ENCODE data around the gene RANBP6.
"Not testable (repeated sequence)": the region's sequence is repeated elsewhere in the genome, so short reads cannot be mapped to it uniquely, and the experiment has no call there.

The RANBP6 gene

DNA sequence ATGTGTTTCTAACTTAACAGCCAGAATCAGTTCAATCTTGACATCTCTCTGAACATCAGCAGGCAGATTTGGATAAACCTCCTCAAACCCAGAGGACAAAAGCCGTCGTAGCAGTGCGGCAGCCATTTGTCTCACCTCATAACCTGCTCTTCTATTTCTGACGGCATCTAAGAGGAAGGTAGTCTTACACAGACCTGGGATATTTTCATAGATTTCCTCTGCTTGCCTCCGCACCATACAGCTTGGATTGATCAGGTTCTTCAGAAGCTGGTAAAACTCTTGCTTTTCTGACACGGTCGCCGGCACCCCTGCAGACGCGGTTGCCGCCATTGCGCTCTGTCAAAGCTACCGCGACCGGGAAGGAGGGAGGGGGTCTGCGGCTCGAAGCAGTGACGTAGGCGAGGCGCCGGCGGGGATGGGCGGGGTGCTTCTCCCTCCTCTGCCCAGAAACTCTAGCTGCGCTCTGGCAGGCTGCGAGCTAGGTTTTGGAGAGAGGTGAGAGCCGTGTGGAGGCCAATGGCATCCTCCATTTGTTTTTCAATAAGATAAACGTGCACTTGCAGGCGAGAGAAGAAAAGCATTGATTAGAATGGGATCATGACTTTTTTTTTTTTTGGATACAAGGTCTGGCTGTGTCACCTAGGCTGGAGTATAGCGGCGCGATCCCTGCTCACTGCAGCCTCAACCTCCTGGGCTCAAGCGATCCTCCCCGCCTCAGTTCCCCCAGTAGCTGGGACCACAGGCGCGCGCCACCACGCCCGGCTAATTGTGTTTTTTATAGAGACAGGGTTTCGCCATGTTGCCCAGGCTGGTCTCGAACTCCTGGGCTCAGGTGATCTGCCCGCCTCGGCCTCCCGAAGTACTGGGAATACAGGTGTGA is at the start of gene RANBP6:
Gene RANBP6 (minus strand): TSS at position 347 of the 880 bp plus-strand sequence. CDS start 17 bp downstream, at position 330.
- FAIRE-seq: no peak

DNA sequence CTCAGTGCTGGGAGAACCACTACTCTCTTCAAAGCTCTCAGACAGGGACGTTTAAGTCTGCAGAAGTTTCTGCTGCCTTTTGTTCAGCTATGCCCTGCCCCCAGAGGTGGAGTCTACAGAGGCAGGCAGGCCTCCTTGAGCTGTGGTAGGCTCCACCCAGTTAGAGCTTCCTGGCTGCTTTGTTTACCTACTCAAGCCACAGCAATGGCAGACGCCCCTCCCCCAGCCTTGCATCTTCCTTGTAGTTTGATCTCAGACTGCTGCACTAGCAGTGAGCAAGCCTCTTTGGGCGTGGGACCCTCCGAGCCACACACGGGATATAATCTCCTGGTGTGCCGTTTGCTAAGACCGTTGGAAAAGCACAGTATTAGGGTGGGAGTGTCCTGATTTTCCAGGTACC is 47.7 kb upstream of the RANBP6 start:
- FAIRE-seq: not testable (repeated sequence)

DNA sequence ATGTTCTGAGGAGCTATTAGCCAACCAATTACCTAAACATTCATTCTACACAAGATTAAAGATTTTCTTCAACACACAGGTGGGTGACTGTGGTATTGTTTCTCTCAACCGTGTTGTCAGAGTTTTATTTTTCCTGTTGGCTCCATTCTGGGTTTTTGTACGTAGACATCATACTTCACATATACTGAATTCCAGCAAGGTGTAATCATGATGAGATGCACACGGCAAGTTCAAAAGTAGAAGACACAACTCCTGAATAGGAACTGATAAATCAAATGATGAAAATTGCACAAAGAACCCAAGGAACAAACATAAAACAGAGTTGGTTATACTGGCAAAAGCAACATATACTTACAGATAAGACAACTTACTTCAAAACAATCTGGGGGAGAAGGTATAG is 40.2 kb upstream of the RANBP6 start:
- FAIRE-seq: no peak

DNA sequence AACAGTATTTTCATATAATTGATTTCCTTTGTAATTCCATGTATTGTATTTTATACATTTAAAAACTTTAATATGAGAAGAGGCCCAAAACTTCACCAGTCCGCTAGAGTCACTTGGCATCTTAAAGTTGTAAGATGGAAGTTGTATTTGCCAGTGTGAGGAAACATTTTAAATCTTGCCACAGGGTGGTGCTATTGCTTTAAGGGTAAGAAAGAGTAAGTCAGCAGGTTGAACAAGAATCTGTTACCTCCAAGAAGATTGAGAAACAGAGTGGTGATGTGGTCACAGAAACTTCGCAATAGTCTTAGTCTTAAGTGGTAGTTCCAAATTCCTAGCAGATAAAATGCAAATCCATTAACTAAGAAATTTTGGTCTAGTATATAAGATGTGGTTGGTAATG is 39.8 kb upstream of the RANBP6 start:
- peak; percentile 64 for FAIRE-seq

DNA sequence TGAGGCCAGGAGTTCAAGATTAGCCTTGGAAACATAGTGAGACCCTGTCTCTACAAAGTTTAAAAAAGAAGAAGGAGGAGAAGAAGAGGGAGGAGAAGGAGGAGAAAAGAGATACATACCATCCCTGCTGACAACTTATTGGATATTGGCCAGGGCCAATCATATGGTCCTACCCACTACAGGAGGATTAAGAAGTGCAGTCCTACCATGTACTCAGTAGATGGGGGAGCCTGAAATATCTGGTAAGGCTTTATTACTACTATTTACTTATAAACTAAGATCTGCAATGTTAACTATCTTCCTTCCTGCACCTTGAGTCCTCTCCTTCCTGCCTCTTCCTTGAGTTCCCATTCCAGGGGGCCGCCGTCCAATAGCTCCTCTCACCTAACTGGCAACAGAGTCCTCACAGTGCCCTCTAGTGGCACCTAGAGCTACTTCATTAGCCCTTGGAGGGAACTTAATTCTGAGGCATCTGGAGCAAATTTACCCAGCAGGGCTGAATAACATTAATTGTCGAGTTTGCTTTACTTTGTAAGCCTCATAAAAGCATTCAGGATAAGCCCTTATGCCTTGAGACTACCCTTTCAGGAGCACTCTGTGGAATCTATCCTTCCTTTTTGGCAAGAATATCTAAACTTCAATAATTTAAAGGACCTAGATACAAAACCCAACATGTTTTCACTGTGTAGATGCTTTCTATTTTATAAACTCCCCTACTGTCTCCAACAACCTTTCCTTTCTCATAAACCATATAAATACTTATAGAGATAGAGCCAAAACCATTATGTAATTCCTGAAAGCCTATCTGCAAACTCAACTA is 39.1 kb upstream of the RANBP6 start:
- no peak for FAIRE-seq

DNA sequence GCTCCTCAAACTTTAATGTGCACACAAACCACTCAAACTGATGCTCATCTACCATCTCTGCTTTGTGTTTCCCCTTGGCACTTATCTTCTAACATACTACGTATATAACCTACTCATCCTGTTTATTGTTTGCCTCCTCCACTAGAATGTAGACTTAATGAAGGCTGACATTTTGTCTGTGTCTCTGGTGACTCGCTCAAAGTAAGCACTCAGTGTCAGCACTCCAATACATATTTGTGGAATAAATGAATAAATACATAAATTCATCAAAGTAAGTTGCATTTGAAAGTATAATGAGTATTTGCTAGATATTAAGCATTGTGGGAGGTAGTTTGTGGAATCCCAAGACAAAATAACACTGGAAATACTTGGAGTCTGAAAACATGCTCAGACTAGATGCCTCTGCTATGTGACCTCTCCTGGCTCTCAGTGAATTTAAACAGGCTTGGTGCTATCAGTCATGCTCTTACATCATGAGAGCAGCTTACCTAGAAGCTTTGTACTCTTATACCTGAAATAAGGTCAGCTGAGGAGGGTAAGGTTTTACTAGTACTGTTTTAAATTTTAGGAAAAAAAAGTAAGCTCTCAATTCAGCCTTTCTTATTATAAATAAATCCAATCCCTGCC is 37.0 kb upstream of the RANBP6 start:
- FAIRE-seq: no peak

DNA sequence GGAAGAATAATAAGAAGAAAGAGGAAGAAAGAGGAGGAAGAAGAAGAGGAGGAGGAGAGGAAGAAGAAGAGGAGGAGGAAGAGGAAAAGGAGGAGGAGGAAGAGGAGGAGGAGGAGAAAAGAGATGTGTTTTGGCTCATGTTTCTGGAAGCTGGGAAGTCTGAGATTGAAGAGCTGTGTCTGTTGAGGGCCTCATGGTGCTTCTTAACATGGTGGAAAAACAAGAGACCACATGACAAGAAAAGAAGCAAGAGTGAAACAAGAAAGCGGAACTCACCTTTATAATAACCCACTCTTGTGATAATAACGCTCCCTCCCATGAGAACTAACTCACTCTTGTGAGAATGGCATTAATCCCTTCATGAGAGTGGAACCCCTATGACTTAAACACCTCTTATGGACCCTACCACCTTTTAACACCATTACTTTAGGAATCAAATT is 36.1 kb upstream of the RANBP6 start:
- no peak for FAIRE-seq

DNA sequence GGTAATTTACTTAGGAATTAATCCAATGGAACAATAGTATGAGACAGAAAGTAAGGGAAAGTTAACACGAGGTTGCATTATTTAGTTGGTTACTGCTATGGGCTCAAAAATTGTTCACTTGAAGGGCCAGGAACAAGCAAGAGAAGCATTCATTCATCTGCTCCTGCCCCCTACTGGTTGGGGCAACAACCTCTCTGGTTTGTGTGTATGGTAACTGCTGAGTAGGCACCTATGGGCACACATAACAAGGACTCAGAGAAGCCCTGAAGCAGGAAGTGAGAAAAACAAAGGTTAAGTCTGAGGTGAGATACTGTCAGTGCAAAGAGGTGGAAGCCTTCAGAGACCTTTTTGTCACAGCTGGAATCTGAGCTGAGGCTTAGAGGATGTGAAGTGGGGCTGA is 34.4 kb upstream of the RANBP6 start:
- no peak for FAIRE-seq

DNA sequence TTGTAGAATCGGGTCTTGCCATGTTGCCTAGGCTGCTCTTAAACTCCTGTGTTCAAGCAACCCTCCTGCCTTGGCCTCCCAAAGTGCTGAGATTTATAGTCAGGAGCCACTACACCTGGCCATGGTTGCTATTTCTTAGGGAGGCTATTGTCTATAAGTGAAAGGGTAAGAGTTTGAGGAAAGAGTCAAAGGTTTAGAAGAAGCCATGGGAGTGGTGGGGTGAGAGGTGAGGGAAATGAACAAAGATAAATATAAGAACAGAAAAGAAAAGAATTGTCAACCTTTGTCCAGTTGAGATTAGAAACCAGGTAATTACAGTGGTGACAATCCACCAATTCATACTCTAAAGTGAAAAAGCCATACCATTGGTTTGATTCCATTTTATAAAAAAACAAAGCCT is 32.6 kb upstream of the RANBP6 start:
- FAIRE-seq: no peak

DNA sequence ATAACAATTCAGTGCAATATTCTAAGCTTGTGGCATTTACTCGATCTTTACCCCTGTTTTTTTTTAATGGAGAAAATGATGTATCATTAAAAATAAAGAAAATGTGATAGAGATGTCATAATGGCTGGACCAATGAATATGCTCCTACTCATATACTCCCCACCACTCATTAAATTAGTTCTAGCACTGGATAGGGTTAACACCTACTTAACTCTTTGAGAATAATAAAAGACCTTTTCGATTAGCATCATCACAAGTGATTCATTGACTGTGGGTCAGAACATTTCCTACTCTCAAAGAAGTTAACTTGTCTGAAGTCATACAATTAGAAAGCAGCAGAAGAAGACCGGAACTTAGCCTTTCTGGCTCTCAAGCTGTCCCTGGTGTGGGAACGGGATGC is 31.6 kb upstream of the RANBP6 start:
- FAIRE-seq: no peak

DNA sequence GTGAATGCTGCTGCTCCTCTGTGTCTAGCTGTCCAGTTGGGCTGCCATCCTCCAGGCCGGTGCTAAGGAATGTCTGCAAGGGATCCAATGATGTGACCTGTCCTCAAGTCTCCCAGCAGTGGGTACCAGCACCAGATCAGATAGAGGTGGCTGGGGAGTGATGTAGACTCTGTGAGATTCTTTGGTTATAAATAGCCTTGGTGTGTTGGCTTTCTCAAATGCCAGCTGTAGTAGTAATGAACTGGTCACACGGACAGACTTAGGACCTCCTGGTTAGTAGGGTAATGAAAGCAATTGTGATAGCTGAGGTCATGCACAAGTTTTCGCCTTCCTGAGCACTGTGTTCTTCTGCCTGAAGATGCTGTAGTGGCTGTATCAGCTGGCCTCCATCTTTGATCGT is 29.9 kb upstream of the RANBP6 start:
- no peak for FAIRE-seq

DNA sequence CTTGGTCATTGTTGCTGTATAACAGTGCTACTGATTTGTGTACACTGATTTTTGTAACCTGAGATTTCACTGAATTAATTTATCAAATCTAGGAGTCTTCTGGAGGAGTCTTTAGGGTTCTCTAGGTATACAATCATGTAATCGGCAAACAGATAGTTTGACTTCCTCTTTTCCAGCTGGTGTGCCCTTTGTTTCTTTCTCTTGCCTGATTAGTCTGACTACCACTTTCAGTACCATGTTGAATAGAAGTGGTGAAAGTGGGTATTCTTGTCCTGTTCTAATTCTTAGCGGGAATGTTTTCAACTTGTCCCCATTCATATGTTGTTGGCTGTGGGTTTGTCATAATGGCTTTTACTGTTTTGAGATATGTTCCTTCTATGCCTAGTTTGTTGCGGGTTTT is 24.7 kb upstream of the RANBP6 start:
- FAIRE-seq: no peak

DNA sequence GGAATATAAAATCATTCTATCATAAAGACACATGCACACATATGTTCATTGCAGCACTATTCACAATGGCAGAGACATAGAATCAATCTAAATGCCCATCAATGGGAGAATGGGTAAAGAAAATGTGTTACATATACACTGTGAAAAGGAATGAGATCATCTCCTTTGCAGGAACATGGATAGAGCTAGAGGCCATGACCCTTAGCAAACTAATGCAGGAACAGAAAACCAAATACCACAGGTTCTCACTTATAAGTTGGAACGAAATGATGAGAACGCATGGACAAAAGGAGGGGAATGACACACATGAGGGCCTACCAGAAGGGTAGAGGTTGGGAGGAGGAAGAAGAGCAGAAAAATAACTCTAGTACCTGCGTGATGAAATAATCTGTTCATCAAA is 21.0 kb upstream of the RANBP6 start:
- no peak for FAIRE-seq

DNA sequence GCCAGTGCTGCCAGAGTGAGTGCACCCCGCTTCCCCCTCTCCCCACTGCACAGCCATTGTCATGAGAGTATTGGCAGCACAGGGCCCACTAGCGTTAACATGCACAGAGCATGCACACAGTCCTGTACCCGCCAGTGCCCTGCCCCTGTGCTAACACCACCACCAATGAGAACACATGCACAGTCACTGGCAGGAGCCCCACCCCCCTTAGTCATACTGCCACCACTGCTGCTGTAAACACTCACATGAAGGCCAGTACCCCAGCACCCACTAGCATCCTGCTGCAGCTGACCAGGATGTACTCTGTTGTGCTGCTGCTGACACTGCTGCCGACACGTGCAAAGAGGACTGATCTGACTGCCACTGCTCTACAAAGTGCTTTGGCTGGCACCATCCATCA is 19.5 kb upstream of the RANBP6 start:
- no peak for FAIRE-seq

DNA sequence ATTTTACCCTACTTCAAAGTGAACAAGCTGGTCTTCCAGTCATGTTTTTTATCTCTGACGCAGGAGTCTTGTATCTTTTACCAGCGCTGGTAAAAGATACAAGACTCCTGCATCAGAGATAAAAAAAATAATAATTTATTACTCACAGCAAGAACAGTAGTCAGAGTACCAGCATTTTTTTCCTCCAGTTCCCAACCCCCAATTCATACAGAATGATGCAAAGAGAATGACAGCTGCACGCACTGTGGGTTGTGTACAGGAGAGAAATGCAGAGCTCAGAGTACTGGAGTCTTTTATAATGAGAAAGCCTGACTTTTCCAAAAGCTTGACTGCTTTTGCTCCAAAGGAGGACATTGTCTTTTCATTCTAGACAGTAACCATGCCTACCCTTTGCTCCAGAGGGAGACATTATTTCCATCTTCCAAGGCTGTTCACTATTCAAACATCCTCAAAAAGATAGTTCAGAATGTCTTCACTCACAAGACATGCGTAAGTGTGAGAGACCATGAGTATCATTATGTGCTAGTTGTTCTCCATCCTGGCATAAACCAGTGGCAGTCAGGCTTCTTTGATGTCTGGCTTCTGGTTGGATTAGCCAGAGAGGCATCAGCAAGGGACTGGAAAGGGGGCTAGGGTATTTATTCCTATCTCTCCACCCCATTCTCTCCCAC is 14.3 kb upstream of the RANBP6 start:
- FAIRE-seq: no peak

DNA sequence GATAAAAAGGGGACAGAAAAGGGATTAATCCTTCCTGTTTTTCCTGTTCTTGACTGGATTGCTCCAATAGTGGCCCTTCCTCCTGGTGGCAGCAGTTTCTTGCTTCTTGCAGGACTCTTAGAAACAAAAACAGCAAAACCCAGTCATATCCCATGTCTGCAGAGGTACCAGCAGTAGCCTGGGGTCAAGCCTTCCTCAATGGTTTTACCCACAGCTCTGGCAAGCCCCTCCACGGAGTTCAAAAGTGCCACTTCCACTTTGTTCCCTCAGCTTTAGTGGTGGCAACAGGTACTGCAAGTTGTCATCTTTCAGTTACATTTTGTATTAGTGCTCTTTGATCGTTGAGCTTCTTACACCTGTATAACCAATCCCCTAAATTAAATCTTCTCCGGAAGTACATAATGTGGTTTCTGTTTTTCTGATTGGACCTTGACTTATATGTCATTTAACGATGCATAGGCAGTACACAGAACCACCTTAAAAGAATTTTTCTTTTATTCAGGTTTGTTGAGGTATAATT is 8.7 kb upstream of the RANBP6 start:
- FAIRE-seq: no peak

DNA sequence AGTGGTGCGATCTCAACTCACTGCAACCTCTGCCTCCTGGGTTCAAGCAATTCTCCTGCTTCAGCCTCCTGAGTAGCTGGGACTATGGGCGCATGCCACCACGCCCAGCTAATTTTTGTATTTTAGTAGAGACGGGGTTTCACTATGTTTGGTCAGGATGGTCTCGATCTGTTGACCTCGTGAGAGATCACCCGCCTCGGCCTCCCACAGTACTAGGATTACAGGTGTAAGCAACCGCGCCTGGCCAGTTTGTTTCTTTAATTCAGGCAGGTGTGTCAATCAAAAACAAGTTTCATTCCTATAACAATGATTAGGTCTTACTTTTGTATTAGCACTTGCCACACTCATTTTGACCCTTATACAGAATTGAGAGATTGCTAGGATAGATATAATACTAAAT is 1.6 kb upstream of the RANBP6 start:
- not testable (repeated sequence) for FAIRE-seq

DNA sequence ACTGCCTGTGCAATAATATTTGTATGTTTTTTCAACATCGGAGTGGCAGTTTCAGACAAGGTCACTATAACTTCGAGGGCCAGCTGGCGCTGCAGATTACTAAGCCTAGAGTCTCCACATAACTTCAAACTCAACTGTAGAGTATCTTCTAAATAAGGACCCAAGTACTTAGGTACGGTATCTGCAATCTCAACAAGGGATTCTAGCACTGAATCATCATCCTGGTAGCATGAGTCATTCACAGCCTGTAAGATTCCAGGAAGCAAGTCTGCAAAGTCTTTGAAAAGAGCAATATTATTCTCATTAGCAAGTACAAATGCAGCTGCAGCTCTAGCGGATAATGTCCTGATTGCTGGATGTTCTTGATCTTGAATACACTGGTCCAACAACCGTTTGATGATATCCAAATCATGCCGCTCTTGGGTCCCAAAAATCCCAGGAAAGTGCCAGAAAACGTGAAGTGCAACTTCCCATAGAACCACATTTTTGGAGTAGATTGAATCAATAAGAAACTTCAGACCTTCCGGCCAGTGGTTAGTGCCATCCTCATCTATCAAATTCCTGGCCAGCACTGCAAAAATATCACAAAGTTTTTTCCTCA is 654 bp downstream of the RANBP6 start:
- no peak for FAIRE-seq

DNA sequence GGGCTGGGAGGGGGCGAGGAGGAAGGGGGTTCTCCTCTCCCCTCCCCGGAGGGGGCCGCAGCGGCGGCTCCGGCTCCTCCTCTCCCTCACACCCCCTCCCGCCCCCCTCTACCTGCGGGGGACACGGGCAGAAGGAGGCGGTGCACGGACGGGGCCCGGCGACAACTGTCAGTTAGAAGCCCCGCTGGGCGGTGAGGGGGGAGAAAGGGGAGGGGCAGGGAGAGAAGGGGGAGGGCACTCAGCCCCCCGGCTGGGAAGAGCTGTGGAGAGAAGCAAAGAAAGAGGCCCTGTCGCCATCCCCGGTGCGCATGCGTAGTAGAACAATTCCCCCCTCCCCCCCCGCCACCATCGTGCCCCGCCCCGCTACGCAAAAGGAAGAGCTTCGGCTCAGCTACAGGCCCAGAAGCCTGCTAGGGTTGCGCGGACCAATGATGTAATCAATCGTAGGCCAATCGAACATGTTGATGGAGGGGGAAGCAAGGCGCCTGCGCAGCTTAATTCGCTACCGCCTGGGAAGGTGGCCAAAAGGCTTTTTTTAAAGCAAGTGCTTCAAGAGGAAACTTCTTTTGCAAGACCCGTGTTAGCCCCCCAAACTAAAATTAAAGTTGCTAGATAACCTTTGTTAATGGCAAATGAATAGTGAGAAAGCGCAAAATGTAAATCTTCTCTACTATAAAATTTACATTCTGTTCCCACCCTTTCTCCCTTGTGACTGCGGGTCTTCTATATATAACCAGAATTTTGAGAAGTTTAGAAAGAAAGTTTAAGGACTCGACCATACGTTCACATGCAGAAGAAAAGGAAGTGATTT is 7.0 kb downstream of the RANBP6 start:
- peak; percentile 41 for FAIRE-seq

DNA sequence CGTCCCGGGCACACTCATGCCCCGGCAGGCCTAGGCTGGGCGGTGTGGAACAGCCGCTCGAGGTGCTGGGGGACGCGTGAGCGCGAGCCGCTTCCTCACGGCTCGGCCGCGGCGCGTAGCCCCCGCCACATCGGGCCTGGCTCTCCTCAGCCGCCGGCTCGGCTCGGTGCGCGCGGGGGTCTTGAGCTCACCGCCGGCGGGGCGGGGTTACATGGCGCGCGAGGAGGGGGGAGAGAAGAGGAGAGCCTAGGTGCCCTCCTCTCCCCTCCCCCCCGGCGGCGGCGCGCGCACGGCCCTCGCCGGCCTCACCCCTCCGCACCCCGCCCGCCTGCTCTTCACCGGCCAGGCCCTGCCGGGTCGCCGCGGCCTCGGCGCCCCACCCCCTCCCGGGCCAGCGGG is 7.7 kb downstream of the RANBP6 start:
- FAIRE-seq: no peak

DNA sequence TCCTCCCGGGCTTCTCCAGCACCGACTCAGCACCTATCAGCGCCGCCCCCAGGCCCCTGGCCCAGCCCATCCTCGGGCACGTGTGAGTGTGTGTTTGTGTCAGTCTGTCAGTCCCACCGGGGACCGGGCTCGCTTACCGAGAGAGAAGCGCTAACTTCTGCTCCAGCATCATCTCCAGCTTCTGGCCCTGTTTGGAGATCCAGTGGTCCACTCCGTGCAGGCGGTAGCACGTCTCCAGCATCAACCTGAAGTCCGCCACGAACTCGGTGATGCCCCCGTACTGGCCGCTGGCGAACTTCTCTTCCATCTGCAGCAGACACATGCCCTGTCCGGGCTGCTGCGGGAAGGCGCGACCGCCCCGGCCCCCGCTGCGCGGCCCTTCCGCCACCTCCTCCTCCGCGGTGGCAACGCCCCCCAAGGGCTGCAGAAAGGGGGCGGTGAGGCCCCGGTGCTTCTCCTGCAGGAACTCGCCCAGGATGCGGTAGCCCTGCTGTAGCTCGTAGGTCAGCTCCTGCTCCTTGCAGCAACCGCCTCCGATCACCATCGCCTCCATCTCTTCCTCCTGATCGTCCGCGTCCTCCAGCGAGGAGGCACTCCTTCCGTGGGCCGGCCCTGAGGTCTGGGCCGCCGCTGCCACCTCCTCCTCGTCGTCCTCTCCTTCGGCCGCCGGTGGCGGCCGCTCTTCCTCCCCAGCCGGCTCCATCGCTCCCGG is 8.2 kb downstream of the RANBP6 start:
- no peak for FAIRE-seq
